ENCODE data around the gene PLA2G12A.

- TF ChIP-seq TAF1 (IDR thresholded peaks at IDR 0.05; ENCODE audit: borderline replicate concordance, insufficient read depth, low read length) (no peak), POLR2AphosphoS5 (IDR thresholded peaks at IDR 0.05; ENCODE audit: low read depth, low read length) (no peak), SIN3A (IDR thresholded peaks at IDR 0.05; ENCODE audit: borderline replicate concordance, insufficient read depth, low read length) (no peak)
These were observed 45.1 kb downstream of the PLA2G12A start for GRCh38 chr4:109684727-109685126.

Data from PFSK-1 (cell line).